ENCODE measurements around the gene SLU7.

Gene SLU7

GRCh38 chr5:160370713-160371034, 48.2 kb downstream of the SLU7 start:
- Histone ChIP-seq H3K4me3 (replicated peaks; ENCODE audit: insufficient read depth, low read length) (no peak overlapping the region; the same call in 1 of the 2 replicates), H3K27ac (replicated peaks) (no peak overlapping the region), H3K27me3 (ENCODE audit: insufficient read depth, poor library complexity, severe bottlenecking) (peaks cover 36% of the 10 kb centered on the region)
- no peak for DNase-seq (ENCODE audit: low read depth in 1 of 2, low spot score in 1 of 2)
- TF ChIP-seq, protein P1, sequence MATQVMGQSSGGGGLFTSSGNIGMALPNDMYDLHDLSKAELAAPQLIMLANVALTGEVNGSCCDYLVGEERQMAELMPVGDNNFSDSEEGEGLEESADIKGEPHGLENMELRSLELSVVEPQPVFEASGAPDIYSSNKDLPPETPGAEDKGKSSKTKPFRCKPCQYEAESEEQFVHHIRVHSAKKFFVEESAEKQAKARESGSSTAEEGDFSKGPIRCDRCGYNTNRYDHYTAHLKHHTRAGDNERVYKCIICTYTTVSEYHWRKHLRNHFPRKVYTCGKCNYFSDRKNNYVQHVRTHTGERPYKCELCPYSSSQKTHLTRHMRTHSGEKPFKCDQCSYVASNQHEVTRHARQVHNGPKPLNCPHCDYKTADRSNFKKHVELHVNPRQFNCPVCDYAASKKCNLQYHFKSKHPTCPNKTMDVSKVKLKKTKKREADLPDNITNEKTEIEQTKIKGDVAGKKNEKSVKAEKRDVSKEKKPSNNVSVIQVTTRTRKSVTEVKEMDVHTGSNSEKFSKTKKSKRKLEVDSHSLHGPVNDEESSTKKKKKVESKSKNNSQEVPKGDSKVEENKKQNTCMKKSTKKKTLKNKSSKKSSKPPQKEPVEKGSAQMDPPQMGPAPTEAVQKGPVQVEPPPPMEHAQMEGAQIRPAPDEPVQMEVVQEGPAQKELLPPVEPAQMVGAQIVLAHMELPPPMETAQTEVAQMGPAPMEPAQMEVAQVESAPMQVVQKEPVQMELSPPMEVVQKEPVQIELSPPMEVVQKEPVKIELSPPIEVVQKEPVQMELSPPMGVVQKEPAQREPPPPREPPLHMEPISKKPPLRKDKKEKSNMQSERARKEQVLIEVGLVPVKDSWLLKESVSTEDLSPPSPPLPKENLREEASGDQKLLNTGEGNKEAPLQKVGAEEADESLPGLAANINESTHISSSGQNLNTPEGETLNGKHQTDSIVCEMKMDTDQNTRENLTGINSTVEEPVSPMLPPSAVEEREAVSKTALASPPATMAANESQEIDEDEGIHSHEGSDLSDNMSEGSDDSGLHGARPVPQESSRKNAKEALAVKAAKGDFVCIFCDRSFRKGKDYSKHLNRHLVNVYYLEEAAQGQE (IDR thresholded peaks at IDR 0.05; ENCODE audit: insufficient replicate concordance, low read depth): no peak
- TF ChIP-seq POLR2AphosphoS5 (IDR thresholded peaks at IDR 0.05; ENCODE audit: low read depth) (no peak), GABPA (IDR thresholded peaks at IDR 0.05; ENCODE audit: low read depth) (no peak), SPI1 (IDR thresholded peaks at IDR 0.05; ENCODE audit: borderline replicate concordance, low read depth) (no peak)
- TF ChIP-seq, protein P2, sequence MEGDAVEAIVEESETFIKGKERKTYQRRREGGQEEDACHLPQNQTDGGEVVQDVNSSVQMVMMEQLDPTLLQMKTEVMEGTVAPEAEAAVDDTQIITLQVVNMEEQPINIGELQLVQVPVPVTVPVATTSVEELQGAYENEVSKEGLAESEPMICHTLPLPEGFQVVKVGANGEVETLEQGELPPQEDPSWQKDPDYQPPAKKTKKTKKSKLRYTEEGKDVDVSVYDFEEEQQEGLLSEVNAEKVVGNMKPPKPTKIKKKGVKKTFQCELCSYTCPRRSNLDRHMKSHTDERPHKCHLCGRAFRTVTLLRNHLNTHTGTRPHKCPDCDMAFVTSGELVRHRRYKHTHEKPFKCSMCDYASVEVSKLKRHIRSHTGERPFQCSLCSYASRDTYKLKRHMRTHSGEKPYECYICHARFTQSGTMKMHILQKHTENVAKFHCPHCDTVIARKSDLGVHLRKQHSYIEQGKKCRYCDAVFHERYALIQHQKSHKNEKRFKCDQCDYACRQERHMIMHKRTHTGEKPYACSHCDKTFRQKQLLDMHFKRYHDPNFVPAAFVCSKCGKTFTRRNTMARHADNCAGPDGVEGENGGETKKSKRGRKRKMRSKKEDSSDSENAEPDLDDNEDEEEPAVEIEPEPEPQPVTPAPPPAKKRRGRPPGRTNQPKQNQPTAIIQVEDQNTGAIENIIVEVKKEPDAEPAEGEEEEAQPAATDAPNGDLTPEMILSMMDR (IDR thresholded peaks at IDR 0.05; ENCODE audit: insufficient read depth, low read length): no peak

DNA sequence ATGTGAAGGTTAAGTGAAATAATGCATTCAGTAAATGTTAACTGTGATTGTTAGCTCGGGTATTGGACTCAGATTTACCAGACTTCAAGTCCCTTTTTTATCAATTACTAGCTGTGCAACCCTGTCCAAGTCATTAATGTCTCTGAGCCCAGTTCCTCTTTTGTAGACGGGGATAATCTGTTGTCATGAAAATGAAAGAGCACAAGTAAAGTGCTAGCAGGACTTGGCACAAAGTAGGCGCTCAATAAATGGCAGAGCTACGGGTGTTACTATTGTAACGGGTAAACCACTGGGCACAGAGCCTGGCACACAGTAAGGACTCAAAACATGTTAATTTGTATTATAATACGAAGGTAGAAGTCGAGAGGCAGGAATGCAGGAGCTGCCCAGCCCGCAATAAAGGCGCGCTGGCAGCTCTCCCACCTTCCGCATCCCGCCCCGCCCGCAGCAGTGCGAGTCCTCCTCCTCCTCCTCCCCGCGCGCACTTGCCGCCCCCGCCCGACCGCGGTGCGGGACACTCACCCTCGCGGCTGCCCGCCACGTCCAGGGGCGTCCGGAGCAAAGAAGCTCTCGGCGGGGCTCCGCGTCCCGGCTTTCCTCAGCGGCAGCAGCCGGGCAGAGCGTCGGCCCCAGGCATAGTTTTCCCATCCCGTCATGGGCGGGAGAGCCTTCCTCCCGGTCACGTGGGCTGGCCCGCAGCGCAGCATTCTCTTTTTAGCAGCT, 48.7 kb downstream of the SLU7 start, which contains the start of gene C1QTNF2:
Gene C1QTNF2 (minus strand): TSS at position 637 of the 723 bp plus-strand sequence. CDS start 15,615 bp downstream, outside the sequence.
- Histone ChIP-seq H3K4me3 (replicated peaks; ENCODE audit: insufficient read depth, low read length) (peak within 1 kb of the TSS; percentile 48), H3K27me3 (ENCODE audit: insufficient read depth, poor library complexity, severe bottlenecking) (peaks cover 35% of the 10 kb centered on the region), H3K27ac (replicated peaks) (no peak within 1 kb of the TSS)
- DNase-seq (ENCODE audit: low read depth in 1 of 2, low spot score in 1 of 2): peak in 1 of 2 experiments; percentile 9
- no peak for TF ChIP-seq GABPA (IDR thresholded peaks at IDR 0.05; ENCODE audit: low read depth)
- TF ChIP-seq SPI1 (IDR thresholded peaks at IDR 0.05; ENCODE audit: borderline replicate concordance, low read depth): peak; percentile 85
- TF ChIP-seq, protein P2 (IDR thresholded peaks at IDR 0.05; ENCODE audit: insufficient read depth, low read length): no peak
- TF ChIP-seq POLR2AphosphoS5 (IDR thresholded peaks at IDR 0.05; ENCODE audit: low read depth): no peak

- Histone ChIP-seq H3K4me3 (replicated peaks; ENCODE audit: insufficient read depth, low read length) (no peak overlapping the region), H3K27ac (replicated peaks) (no peak overlapping the region), H3K27me3 (ENCODE audit: insufficient read depth, poor library complexity, severe bottlenecking) (peaks cover 27% of the 10 kb centered on the region)
- no peak for DNase-seq (ENCODE audit: low read depth in 1 of 2, low spot score in 1 of 2)
- TF ChIP-seq POLR2AphosphoS5 (IDR thresholded peaks at IDR 0.05; ENCODE audit: low read depth) (no peak), GABPA (IDR thresholded peaks at IDR 0.05; ENCODE audit: low read depth) (no peak)
These were observed 51.0 kb downstream of the SLU7 start for GRCh38 chr5:160367885-160368284.

GRCh38 chr5:160367261-160367660, 51.6 kb downstream of the SLU7 start:
- TF ChIP-seq, protein P2 (IDR thresholded peaks at IDR 0.05; ENCODE audit: insufficient read depth, low read length): no peak
- TF ChIP-seq SPI1 (IDR thresholded peaks at IDR 0.05; ENCODE audit: borderline replicate concordance, low read depth) (no peak), GABPA (IDR thresholded peaks at IDR 0.05; ENCODE audit: low read depth) (no peak), POLR2AphosphoS5 (IDR thresholded peaks at IDR 0.05; ENCODE audit: low read depth) (no peak)
- TF ChIP-seq, protein P1 (IDR thresholded peaks at IDR 0.05; ENCODE audit: insufficient replicate concordance, low read depth): no peak
- no peak for DNase-seq (ENCODE audit: low read depth in 1 of 2, low spot score in 1 of 2)
- Histone ChIP-seq H3K4me3 (replicated peaks; ENCODE audit: insufficient read depth, low read length) (no peak overlapping the region), H3K27me3 (ENCODE audit: insufficient read depth, poor library complexity, severe bottlenecking) (peaks cover 27% of the 10 kb centered on the region), H3K27ac (replicated peaks) (no peak overlapping the region)
